H1 (cell line): Measurements from ENCODE around the gene PIK3R1. TPM values are rescaled to one million over a fixed set of nuclear protein-coding genes. Genes with fewer than 3 reads are reported as not detected.

Experiments used
- CTCF ChIA-PET: fragments of 300-600 bp; sonication (Branson Sonifier 250); formaldehyde crosslinking; loops from one replicate; lab custom pipeline; 2021; ENCODE audit not compliant: partially characterized antibody; lab: Charles Lee
- POLR2A ChIA-PET: fragments of 300-600 bp; sonication (Branson Sonifier 250); formaldehyde crosslinking; loops from one replicate; lab custom pipeline; 2021; ENCODE audit warnings: inconsistent platforms; ENCODE audit not compliant: partially characterized antibody; lab: Charles Lee
- DNase-seq, 2 experiments: peaks; one replicate each; pipeline versions ENCODE4 v3.0.0 to v3.0.0-alpha.2; 2010 to 2022; ENCODE audit warnings: low spot score in 2 of 2, low read depth in 1 of 2, mixed read lengths in 1 of 2
- FAIRE-seq: peaks from 2 replicates; lab custom pipeline; 2011; peaks lifted over from hg19 to GRCh38; lab: Jason Lieb, UNC
- H2AFZ ChIP-seq: 2 replicates; pipeline ENCODE4 v1.8.1; 2012; ENCODE audit warnings: low read length, inconsistent platforms
- H2AK5ac ChIP-seq: 2 replicates; pipeline ENCODE4 v1.6.1; 2013; ENCODE audit warnings: low read depth, low read length
- H2BK120ac ChIP-seq: replicated peaks from 2 replicates; pipeline ENCODE3; 2013; ENCODE audit warnings: low read depth, low read length, inconsistent platforms
- H2BK12ac ChIP-seq: 2 replicates; pipeline ENCODE4 v1.6.1; 2013; ENCODE audit warnings: low read depth, low read length
- H2BK15ac ChIP-seq: 2 replicates; pipeline ENCODE4 v1.6.1; 2013; ENCODE audit warnings: low read length
- H2BK20ac ChIP-seq: 2 replicates; pipeline ENCODE4 v1.6.1; 2013; ENCODE audit warnings: low read length
- H2BK5ac ChIP-seq: 2 replicates; pipeline ENCODE4 v1.6.1; 2013; ENCODE audit warnings: low read depth, low read length
- H3K14ac ChIP-seq: 2 replicates; pipeline ENCODE4 v1.6.1; 2013; ENCODE audit warnings: inconsistent platforms; ENCODE audit not compliant: insufficient read length
- H3K18ac ChIP-seq: 2 replicates; pipeline ENCODE4 v1.6.1; 2013; ENCODE audit warnings: low read length; ENCODE audit errors: extremely low read depth
- H3K23ac ChIP-seq: 2 replicates; pipeline ENCODE4 v1.6.1; 2013; ENCODE audit warnings: inconsistent platforms; ENCODE audit not compliant: insufficient read length
- H3K23me2 ChIP-seq: 2 replicates; pipeline ENCODE4 v1.6.1; 2013; ENCODE audit warnings: low read depth, low read length
- H3K27ac ChIP-seq: 2 replicates; pipeline ENCODE4 v1.6.1; 2011; ENCODE audit warnings: low read depth, low read length, inconsistent platforms
- H3K27me3 ChIP-seq, 4 experiments: replicated peaks in 1 of 4; 1 replicate in 1 of 4; 2 replicates in 3 of 4; pipeline versions ENCODE4 v1.6.1 to v1.8.1; 2011 to 2013; ENCODE audit warnings: low read length in 3 of 4, mild to moderate bottlenecking in 3 of 4, inconsistent platforms in 2 of 4, mixed read lengths in 2 of 4, moderate library complexity in 1 of 4; ENCODE audit not compliant: control insufficient read depth in 3 of 4, insufficient read depth in 3 of 4; ENCODE audit errors: extremely low read depth in 1 of 4
- H3K36me3 ChIP-seq, 4 experiments: 2 replicates each; pipeline versions ENCODE4 v1.6.1 to v1.8.1; 2011 to 2013; ENCODE audit warnings: mild to moderate bottlenecking in 4 of 4, low read length in 3 of 4, moderate library complexity in 2 of 4, control low read depth in 1 of 4, inconsistent platforms in 1 of 4; ENCODE audit not compliant: insufficient read depth in 4 of 4, control insufficient read depth in 2 of 4
- H3K4ac ChIP-seq: replicated peaks from 2 replicates; pipeline ENCODE3; 2013; ENCODE audit warnings: low read length, low read depth, mixed read lengths, inconsistent platforms; ENCODE audit not compliant: insufficient read length
- H3K4me1 ChIP-seq, 4 experiments: replicated peaks in 1 of 4; 1 replicate in 1 of 4; 2 replicates in 3 of 4; pipeline versions ENCODE4 v1.6.1 to v1.8.1; 2011 to 2013; ENCODE audit warnings: low read length in 3 of 4, inconsistent platforms in 2 of 4, mixed read lengths in 1 of 4; ENCODE audit not compliant: insufficient read depth in 4 of 4, control insufficient read depth in 3 of 4
- H3K4me2 ChIP-seq, 2 experiments: 2 replicates each; pipeline versions ENCODE4 v1.6.1 to v1.8.1; 2011 to 2013; ENCODE audit warnings: low read depth in 2 of 2, low read length in 2 of 2, control low read depth in 1 of 2, inconsistent platforms in 1 of 2, mild to moderate bottlenecking in 1 of 2; ENCODE audit not compliant: insufficient read depth in 1 of 2
- H3K4me3 ChIP-seq, 4 experiments: fragments of 200-600, 300-600 bp in 1 of 4; sonication (generic), shearing (Covaris generic), sonication (Bioruptor Twin) in 1 of 4; 2 replicates each; pipeline versions ENCODE4 v1.5.1 to v1.8.1; 2011 to 2016; ENCODE audit warnings: low read length in 4 of 4, low read depth in 3 of 4, control low read depth in 2 of 4, inconsistent platforms in 2 of 4, mild to moderate bottlenecking in 2 of 4, mixed read lengths in 1 of 4, moderate library complexity in 1 of 4; ENCODE audit not compliant: insufficient read depth in 2 of 4; ENCODE audit errors: extremely low read depth in 1 of 4
- H3K56ac ChIP-seq: replicated peaks from 2 replicates; pipeline ENCODE3; 2013; ENCODE audit warnings: low read depth, mild to moderate bottlenecking, mixed read lengths, low read length, inconsistent platforms; ENCODE audit not compliant: insufficient read length
- H3K79me1 ChIP-seq: 2 replicates; pipeline ENCODE4 v1.6.1; 2013; ENCODE audit warnings: low read depth, low read length, control low read depth
- H3K79me2 ChIP-seq, 2 experiments: 2 replicates each; pipeline versions ENCODE4 v1.6.1 to v1.8.1; 2012 to 2013; ENCODE audit warnings: low read length in 2 of 2, mild to moderate bottlenecking in 2 of 2, inconsistent platforms in 1 of 2; ENCODE audit not compliant: insufficient read depth in 2 of 2, control insufficient read depth in 1 of 2
- H3K9ac ChIP-seq, 4 experiments: replicated peaks in 1 of 4; 1 replicate in 1 of 4; 2 replicates in 3 of 4; pipeline versions ENCODE4 v1.6.1 to v1.8.1; 2011 to 2013; ENCODE audit warnings: low read depth in 3 of 4, low read length in 3 of 4, control low read depth in 2 of 4, mild to moderate bottlenecking in 2 of 4, moderate library complexity in 2 of 4, inconsistent platforms in 1 of 4; ENCODE audit errors: extremely low read depth in 1 of 4
- H3K9me3 ChIP-seq, 2 experiments: 2 replicates each; pipeline versions ENCODE4 v1.6.1 to v1.8.1; 2012 to 2013; ENCODE audit warnings: mild to moderate bottlenecking in 2 of 2, moderate library complexity in 2 of 2, control low read depth in 1 of 2, inconsistent platforms in 1 of 2, low read depth in 1 of 2, low read length in 1 of 2, mixed read lengths in 1 of 2; ENCODE audit not compliant: insufficient read depth in 2 of 2
- H4K20me1 ChIP-seq, 2 experiments: replicated peaks in 1 of 2; 2 replicates each; pipeline versions ENCODE3 to v1.8.1; 2011 to 2013; ENCODE audit warnings: inconsistent platforms in 2 of 2, low read length in 2 of 2, mild to moderate bottlenecking in 1 of 2; ENCODE audit not compliant: insufficient read depth in 2 of 2, control insufficient read depth in 1 of 2
- H4K5ac ChIP-seq: 2 replicates; pipeline ENCODE4 v1.6.1; 2013; ENCODE audit warnings: low read length, low read depth, mixed read lengths, inconsistent platforms; ENCODE audit not compliant: insufficient read length
- H4K8ac ChIP-seq: 2 replicates; pipeline ENCODE4 v1.8.0; 2013; ENCODE audit warnings: mild to moderate bottlenecking, moderate library complexity, low read length, inconsistent platforms; ENCODE audit not compliant: insufficient read depth; ENCODE audit errors: extremely low read depth
- H4K91ac ChIP-seq: replicated peaks from 2 replicates; pipeline ENCODE3; 2013; ENCODE audit warnings: low read length, mixed read lengths, inconsistent platforms; ENCODE audit not compliant: insufficient read length
- BCL11A ChIP-seq, 2 experiments: IDR thresholded peaks; one replicate each; pipeline ENCODE4 v1.6.1; 2011; ENCODE audit warnings: low read depth in 2 of 2, low read length in 2 of 2, mild to moderate bottlenecking in 2 of 2
- JUN ChIP-seq: IDR thresholded peaks from 2 replicates; pipeline ENCODE4 v1.6.1; 2011; ENCODE audit warnings: low read depth, mild to moderate bottlenecking, improper control_type of control experiment, low read length
- JUND ChIP-seq: IDR thresholded peaks from 2 replicates; pipeline ENCODE4 v1.6.1; 2011; ENCODE audit warnings: mild to moderate bottlenecking, improper control_type of control experiment, low read length
- POLR2A ChIP-seq, 2 experiments: IDR thresholded peaks; 1 replicate in 1 of 2; 2 replicates in 1 of 2; pipeline ENCODE4 v1.6.1; 2011; ENCODE audit warnings: low read depth in 2 of 2, low read length in 2 of 2, mild to moderate bottlenecking in 2 of 2; ENCODE audit errors: control extremely low read depth in 1 of 2
- POLR2AphosphoS5 ChIP-seq: IDR thresholded peaks from 2 replicates; pipeline ENCODE4 v1.6.1; 2011; ENCODE audit warnings: low read depth, low read length
- RAD21 ChIP-seq, 2 experiments: IDR thresholded peaks in 1 of 2; conservative IDR thresholded peaks in 1 of 2; 2 replicates each; pipeline ENCODE4 v1.6.1; 2011; ENCODE audit warnings: low read depth in 2 of 2, low read length in 2 of 2, improper control_type of control experiment in 1 of 2, inconsistent platforms in 1 of 2, mild to moderate bottlenecking in 1 of 2, moderate library complexity in 1 of 2
- RBBP5 ChIP-seq: IDR thresholded peaks from 2 replicates; pipeline ENCODE4 v1.7.1; 2012; ENCODE audit warnings: low read depth, mild to moderate bottlenecking, inconsistent platforms, low read length, moderate library complexity, borderline replicate concordance
- SP1 ChIP-seq: IDR thresholded peaks from 2 replicates; pipeline ENCODE4 v1.6.1; 2011; ENCODE audit warnings: low read depth, low read length
- SP2 ChIP-seq: IDR thresholded peaks from 2 replicates; pipeline ENCODE4 v1.6.1; 2012; ENCODE audit warnings: mild to moderate bottlenecking, low read length, inconsistent platforms
- TAF1 ChIP-seq: IDR thresholded peaks from 2 replicates; pipeline ENCODE4 v1.6.1; 2011; ENCODE audit warnings: mild to moderate bottlenecking, low read depth, low read length
- TBP ChIP-seq: IDR thresholded peaks from 2 replicates; pipeline ENCODE4 v1.6.1; 2011; ENCODE audit warnings: low read depth, low read length, improper control_type of control experiment
- TCF12 ChIP-seq: IDR thresholded peaks from 2 replicates; pipeline ENCODE4 v1.6.1; 2011; ENCODE audit warnings: low read depth, mild to moderate bottlenecking, low read length
- WGBS, 2 experiments: shearing (Covaris generic) in 1 of 2; methylation state at CpG; one replicate each; pipeline versions ENCODE4 v1.1.6 to v1.1.7; 2013 to 2015; ENCODE audit warnings: low lambda C conversion rate in 2 of 2, mixed read lengths in 2 of 2, inconsistent platforms in 1 of 2, low coverage in 1 of 2, missing lambda C conversion rate in 1 of 2; ENCODE audit not compliant: insufficient replicate concordance in 2 of 2, insufficient coverage in 1 of 2, insufficient read length in 1 of 2; ENCODE audit errors: extremely low coverage in 1 of 2, missing lambda C conversion rate in 1 of 2; 5-methylcytosine and 5-hydroxymethylcytosine counted together
- polyA plus RNA-seq, 7 experiments: library from polyadenylated mRNA; depleted of rRNA in 3 of 7; stranded (reverse) in 5 of 7; unstranded in 2 of 7; fragments of >200 nt in 5 of 7; fragments of 200-250 nt in 2 of 7; gene quantifications; 1 replicate in 5 of 7; 2 replicates in 1 of 7; 4 replicates in 1 of 7; pipeline versions ENCODE4 v1.2.1 to v1.2.3, GENCODE V29; 2011 to 2013; ENCODE audit warnings: missing spikeins in 2 of 7, mixed read lengths in 2 of 7
- total RNA-seq: library from RNA; stranded (reverse); fragmentation: NEBNext Ultra II Directional; extraction: Animal tissue kit (Norgen Biotek cat#: 25700); gene quantifications from 2 replicates; pipeline ENCODE4 v1.2.1, GENCODE V29; 2021

The PIK3R1 gene
- total and polyA plus RNA-seq, 2 of the 8 experiments (the other 6 are each of a cell fraction or from before 2014, with no cell fraction given), result 2.3 to 13.7 TPM

GRCh38 chr5:68314465-68314864 lies 98.9 kb downstream of the PIK3R1 start:
- H3K27me3 ChIP-seq, result no peaks in the 10 kb centered on the region
- H3K18ac ChIP-seq, result no peak overlapping the region
- no peaks in the 10 kb centered on the region for H3K79me1 ChIP-seq
- H2BK20ac ChIP-seq, result no peak overlapping the region
- H3K4me2 ChIP-seq, result no peak overlapping the region
- TF ChIP-seq BCL11A (IDR thresholded peaks at IDR 0.05; ENCODE audit: low read depth in 2 of 2, low read length in 2 of 2) (no peak), POLR2AphosphoS5 (no peak), SP1 (no peak), TCF12 (no peak), POLR2A (IDR thresholded peaks at IDR 0.05; ENCODE audit: control extremely low read depth in 1 of 2, low read depth in 2 of 2, low read length in 2 of 2) (no peak), TAF1 (no peak), JUN (no peak), TBP (no peak), SP2 (no peak), RAD21 (IDR thresholded peaks at IDR 0.05 in 1 of 2, conservative IDR thresholded peaks at IDR 0.05 in 1 of 2; ENCODE audit: low read depth in 2 of 2, low read length in 2 of 2) (no peak), RBBP5 (no peak), JUND (no peak)
- H3K79me2 ChIP-seq, result no peaks in the 10 kb centered on the region
- no peak overlapping the region for H4K91ac ChIP-seq
- H4K5ac ChIP-seq, result no peak overlapping the region
- H3K4me3 ChIP-seq, result no peak overlapping the region
- no peak overlapping the region for H2BK5ac ChIP-seq
- DNase-seq (no peak), FAIRE-seq (no peak)
- ChIA-PET POLR2A (no interaction called here), CTCF (no interaction called here)
- no peak overlapping the region for H2BK12ac ChIP-seq
- no peak overlapping the region for H3K9ac ChIP-seq
- H3K4me1 ChIP-seq, result no peaks in the 10 kb centered on the region
- H2BK15ac ChIP-seq, result no peak overlapping the region
- 82% methylated on average over 2 of the region's 2 CpGs; no CpG with 5 or more reads in 1 of the 2 experiments for WGBS, 2 experiments
- H2AFZ ChIP-seq, result no peak overlapping the region
- no peak overlapping the region for H3K27ac ChIP-seq
- H2BK120ac ChIP-seq, result no peak overlapping the region
- H3K14ac ChIP-seq, result no peak overlapping the region
- H3K23ac ChIP-seq, result no peak overlapping the region
- H3K9me3 ChIP-seq, result peaks cover 0 to 4% of the 10 kb centered on the region in 2 experiments; a peak in 1 of 4 replicates
- no peaks in the 10 kb centered on the region for H3K36me3 ChIP-seq
- no peaks in the 10 kb centered on the region for H4K20me1 ChIP-seq
- no peak overlapping the region for H3K56ac ChIP-seq
- no peak overlapping the region for H4K8ac ChIP-seq
- H3K4ac ChIP-seq, result no peak overlapping the region
- H2AK5ac ChIP-seq, result no peak overlapping the region
- no peaks in the 10 kb centered on the region; the same call in 1 of the 2 replicates for H3K23me2 ChIP-seq
